HG03378 (cell line): ENCODE measurements around the gene PFN1.
"Not testable (repeated sequence)": the region's sequence is repeated elsewhere in the genome, so short reads cannot be mapped to it uniquely, and the experiment has no call there.

Experiments
- ATAC-seq: cut with Tn5 transposase; IDR thresholded peaks from one replicate; pipeline ENCODE4 v1.9.1; 2021; ENCODE audit warnings: mild to moderate bottlenecking, moderate library complexity; ENCODE audit not compliant: unreplicated experiment

PFN1 gene

GRCh38 chr17:4926577-4927335 is 21.6 kb downstream of the PFN1 start:
- not testable (repeated sequence) for ATAC-seq

- no peak for ATAC-seq
These were observed 27.0 kb downstream of the PFN1 start for GRCh38 chr17:4921320-4921719.

- ATAC-seq: no peak
These were observed 27.8 kb downstream of the PFN1 start for GRCh38 chr17:4920351-4921048.

- no peak for ATAC-seq
These were observed 28.8 kb downstream of the PFN1 start for GRCh38 chr17:4919511-4920047.

- ATAC-seq: not testable (repeated sequence)
These were observed 33.8 kb downstream of the PFN1 start for GRCh38 chr17:4914551-4914950.

- ATAC-seq: no peak
These were observed 34.3 kb downstream of the PFN1 start for GRCh38 chr17:4913994-4914393.

- ATAC-seq: no peak
These were observed 39.4 kb downstream of the PFN1 start for GRCh38 chr17:4908711-4909496.

- ATAC-seq: no peak
These were observed 40.0 kb downstream of the PFN1 start for GRCh38 chr17:4908301-4908700.

- ATAC-seq: not testable (repeated sequence)
These were observed 41.7 kb downstream of the PFN1 start for GRCh38 chr17:4906642-4907041.

GRCh38 chr17:4903051-4903818 is 45.1 kb downstream of the PFN1 start, which contains the start of gene CHRNE:
Gene CHRNE (minus strand): TSS chr17:4903098. CDS start chr17:4903063, 35 bp downstream.
- ATAC-seq: no peak

- no peak for ATAC-seq
These were observed 45.8 kb downstream of the PFN1 start for GRCh38 chr17:4902540-4902939.

GRCh38 chr17:4901648-4902344 is 46.5 kb downstream of the PFN1 start:
- no peak for ATAC-seq

- no peak for ATAC-seq
These were observed 47.2 kb downstream of the PFN1 start for GRCh38 chr17:4901108-4901647.

GRCh38 chr17:4900231-4901107 is 47.9 kb downstream of the PFN1 start:
- ATAC-seq: no peak

GRCh38 chr17:4899341-4900230 is 48.7 kb downstream of the PFN1 start, which contains the start of gene C17orf107:
Gene C17orf107 (plus strand): TSS chr17:4899536. CDS start chr17:4899763, 227 bp downstream.
- ATAC-seq: peak; percentile 40

- ATAC-seq: no peak
These were observed 49.4 kb downstream of the PFN1 start for GRCh38 chr17:4898927-4899326.

GRCh38 chr17:4898351-4898750 is 50.0 kb downstream of the PFN1 start:
- ATAC-seq: no peak
